HPDE6-E6E7 (cell line): ENCODE results near the gene PTHLH.

Experiments
- DNase-seq: peaks from one replicate; pipeline ENCODE4 v3.0.0; 2011; ENCODE audit warnings: missing footprints; ENCODE audit errors: extremely low spot score

The PTHLH gene

DNA sequence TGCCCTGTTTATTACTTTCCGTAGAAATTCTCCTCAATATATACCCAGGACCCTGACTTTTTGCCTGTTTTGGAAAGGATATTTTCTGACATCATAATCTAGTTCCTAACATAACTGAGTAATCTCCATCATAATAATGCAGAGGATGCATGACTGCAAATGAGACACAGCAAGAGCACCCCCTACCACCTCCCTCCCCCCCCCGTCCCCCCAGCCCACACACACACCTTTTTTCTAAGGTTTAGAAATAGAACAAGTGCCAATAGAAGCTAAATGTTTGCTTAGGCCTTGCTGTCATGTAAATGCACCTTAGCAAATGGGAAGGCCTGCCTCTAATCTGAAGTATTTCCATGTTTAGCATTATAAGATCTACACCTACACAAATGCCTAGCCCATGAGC, at the start of gene PTHLH:
Gene PTHLH, minus strand, starts transcription at position 13 of the 400 bp plus-strand sequence. CDS start 3,239 bp downstream, outside the sequence.
- DNase-seq = no peak

GRCh38 chr12:28021704-28022103, 49.2 kb upstream of the PTHLH start:
- DNase-seq = peak; percentile 83

DNA sequence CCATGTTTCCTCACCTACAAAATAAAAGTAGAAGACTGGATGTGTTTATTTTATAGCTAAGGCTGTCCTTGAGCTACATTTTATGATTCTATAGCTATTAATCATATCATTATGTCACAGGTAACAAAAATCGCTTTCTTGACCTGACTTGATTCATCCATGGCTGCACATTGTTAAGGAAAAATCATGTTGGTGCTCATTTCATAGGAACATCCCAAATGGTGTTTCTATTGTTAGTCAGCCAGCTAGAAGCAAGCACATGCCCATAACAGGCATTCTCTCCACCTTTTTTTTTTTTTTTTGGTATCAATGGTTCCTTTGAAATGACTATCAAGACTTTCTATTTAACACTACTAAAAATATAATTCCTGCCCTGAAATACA, 45.3 kb upstream of the PTHLH start:
- DNase-seq = no peak

GRCh38 chr12:28017126-28017872, 44.8 kb upstream of the PTHLH start:
- no peak for DNase-seq

- DNase-seq = no peak
These were observed 42.6 kb upstream of the PTHLH start for GRCh38 chr12:28015165-28015564.

GRCh38 chr12:28014196-28014595, 41.7 kb upstream of the PTHLH start:
- DNase-seq = no peak

DNA sequence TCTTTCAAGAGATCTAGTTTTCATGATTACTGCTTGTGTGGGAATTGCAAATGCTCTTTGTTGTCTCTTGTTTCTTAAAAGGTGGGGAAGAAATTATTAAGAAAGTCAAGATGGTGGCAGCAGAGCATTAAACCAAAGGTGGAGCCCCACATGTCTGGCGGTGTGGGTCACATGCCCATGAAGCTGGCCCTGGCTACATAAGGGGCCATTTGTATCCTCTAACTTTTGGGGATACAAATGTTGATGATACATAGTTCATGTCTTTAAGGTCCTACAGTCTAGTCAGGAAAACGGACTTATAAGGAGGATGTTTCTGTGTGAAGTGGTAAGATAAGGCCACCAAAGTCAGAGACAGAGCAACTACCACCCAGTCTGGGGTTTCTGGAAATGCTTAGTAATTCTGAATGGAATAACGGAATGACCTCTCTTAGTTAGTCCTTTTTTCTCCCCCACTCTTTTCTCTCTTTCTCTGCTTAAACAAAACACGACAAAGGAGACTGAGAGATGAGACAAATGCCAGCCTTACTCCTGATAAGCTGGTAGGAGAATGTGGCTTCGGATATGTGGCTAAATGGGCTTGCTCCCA, 39.9 kb upstream of the PTHLH start:
- no peak for DNase-seq

GRCh38 chr12:28010036-28010435, 37.5 kb upstream of the PTHLH start:
- no peak for DNase-seq

DNA sequence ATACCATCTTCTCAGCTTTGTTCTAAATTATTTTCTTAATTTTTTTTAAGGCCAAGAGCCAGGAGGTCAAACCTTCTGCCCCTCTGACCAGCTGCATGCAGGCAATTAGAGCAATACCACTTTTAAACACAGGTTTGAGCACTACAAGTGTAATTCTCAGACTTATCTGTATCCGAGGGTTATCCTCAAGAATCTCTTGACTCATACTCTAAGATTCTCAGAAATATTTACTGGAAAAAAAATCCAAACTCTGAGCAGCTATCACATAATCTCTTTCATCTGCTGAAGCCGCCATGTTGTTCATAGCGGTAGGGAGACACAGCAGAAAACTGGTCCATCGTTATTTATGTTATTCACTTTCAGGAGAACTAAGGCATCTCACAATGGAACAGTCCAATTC, 27.4 kb upstream of the PTHLH start:
- DNase-seq = no peak

- peak; percentile 64 for DNase-seq
These were observed 27.0 kb upstream of the PTHLH start for GRCh38 chr12:27999521-27999920.

DNA sequence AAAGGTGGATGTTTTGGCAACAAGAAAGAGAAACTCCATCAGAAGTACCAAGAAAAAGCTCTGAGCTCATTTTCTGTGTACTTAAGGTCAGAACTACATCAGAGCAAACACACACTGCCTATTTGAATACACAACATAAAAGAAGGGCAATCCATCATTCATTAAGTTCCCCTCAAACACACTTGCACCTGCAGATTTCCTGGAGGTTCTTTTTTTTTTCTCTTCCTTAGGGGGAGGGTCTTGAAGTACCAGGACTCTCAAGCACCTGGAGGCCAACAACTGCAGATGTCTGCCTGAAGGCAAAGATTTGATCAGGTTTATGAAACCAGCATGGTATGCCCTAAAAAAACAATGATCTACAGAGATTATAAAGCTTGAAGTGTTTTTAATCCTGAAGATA, 26.1 kb upstream of the PTHLH start:
- DNase-seq = no peak

DNA sequence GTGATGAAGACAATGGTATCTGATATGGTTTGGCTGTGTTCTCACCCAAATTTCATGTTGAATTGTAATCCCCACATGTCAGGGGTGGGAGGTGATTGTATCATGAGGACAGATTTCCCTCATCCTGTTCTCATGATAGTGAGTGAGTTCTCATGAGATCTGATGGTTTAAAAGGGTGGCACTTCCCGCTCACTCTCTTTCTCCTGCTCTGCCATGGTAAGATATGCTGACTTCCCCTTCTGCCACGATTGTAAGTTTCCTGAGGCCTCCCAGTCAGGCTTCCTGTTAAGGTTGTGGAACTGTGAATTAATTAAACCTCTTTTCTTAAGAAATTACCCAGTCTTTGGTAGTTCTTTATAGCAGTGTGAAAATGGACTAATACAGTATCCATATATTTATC, 25.6 kb upstream of the PTHLH start:
- no peak for DNase-seq

- no peak for DNase-seq
These were observed 24.2 kb upstream of the PTHLH start for GRCh38 chr12:27996761-27997160.

DNA sequence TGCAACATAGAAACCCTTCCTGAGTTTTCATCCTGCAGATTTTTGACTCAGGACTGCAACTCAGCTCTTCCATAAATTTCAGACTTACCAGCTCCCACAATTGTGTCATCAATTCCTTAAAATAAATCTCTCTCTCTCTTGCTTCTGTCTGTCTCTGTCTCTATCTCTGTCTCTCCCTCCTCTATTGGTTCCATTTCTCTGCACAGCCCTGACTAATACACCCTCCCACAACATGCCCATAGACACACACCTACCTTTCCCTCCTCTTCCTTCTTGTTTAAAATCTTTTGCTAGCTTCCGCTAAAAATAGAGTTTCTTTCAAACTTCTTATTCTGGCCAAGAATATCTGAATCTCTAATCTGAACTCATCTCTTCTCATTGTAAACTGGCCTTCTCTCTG, 22.9 kb upstream of the PTHLH start:
- DNase-seq = no peak

DNA sequence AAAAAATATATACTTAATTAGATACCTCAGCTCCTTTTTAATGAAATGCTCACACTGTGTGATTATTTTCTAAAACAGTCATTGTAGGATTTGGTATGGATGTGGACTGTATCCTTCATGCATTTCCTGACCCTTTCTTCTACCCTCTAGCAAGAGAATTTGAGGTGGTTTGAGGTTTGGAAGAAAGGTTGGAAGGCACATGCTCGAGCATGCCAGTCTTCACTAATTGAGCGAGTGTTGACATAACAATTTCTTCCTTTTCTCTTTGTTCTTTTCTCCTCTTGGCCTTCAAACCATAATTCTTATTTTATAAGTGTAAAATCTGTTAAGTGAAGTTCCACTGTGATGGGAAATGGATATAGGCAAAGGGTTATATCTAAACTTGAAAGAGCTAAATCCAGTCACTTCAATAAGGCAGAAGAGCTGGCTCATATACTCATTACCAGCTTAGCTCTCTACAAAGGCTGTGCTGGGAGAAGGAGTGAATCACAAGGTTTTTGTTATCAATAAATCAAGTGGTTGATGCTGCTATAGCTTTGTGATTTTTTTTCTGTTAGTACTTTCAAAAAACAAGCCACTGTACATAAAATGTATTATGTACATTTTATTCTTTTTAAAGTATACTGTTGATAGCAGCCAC, 16.2 kb upstream of the PTHLH start:
- DNase-seq = no peak

- DNase-seq = no peak
These were observed 14.8 kb upstream of the PTHLH start for GRCh38 chr12:27987331-27987730.

DNA sequence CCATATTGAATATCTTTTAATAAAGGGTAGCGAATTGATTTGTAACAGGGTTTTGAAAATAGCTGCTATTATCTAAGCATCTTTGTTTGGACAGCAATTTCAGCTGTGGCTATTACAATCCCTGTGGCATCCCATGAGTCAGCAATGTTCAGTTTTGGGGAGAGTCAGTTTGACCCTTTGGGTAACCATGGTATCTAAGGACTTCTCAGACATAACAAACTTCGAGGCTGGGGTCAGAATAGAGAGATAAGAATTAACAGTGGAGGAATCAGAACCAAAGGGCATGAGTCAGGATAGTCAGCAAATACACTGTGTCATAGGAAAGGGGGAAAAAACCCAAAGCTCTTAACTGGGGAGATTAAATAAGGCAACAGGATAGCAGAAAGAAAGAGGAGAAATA, 11.7 kb upstream of the PTHLH start:
- DNase-seq = no peak

- no peak for DNase-seq
These were observed 10.4 kb upstream of the PTHLH start for GRCh38 chr12:27982951-27983350.

DNA sequence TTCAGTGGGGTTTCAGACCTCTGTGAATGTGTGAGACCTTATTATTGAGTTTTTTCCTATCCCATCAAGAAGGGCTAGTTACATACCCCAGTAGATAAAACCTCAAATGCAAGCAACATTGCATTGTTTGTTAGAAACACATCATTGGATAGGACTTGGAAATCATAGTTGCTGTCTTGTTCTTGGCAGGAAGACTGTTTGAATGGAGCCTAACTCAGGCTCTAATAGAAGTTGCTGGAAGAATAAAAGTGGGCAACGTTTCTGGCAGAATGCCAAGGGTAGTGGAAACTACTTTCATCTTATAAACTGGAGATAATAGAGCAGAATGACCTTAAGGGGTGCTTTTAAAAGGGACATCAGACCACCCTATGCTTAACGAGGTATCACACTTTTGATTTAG, 9.9 kb upstream of the PTHLH start:
- DNase-seq = no peak

GRCh38 chr12:27981874-27982273, 9.3 kb upstream of the PTHLH start:
- no peak for DNase-seq

DNA sequence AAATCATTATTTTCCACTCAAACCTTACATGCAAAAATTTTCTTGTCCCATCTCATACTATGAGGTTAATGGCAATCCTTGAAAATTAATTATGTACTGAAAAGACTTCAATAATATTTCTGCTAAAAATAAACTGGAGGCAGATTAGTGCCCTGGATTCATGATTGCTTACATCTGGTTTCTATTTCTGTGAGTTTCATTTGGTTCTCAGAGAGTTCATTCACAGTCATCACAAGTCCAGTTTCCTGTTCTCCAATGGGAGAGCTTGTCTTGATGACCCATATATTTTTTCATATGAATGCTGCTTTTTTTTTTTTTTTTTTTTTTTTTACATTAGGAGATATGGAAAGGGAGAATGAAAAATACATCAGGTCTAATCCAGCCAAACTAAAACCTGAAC, 6.6 kb upstream of the PTHLH start:
- no peak for DNase-seq

GRCh38 chr12:27975222-27976136, 2.9 kb upstream of the PTHLH start:
- no peak for DNase-seq
